ENCODE data around the gene VWF. TPM values are rescaled to one million over a fixed set of nuclear protein-coding genes. Genes with fewer than 3 reads are reported as not detected.

Gene VWF
- total and polyA plus RNA-seq, 2 of the 13 experiments (the other 11 are each of a cell fraction or from before 2014, with no cell fraction given) = 0.20 to 0.25 TPM

DNA sequence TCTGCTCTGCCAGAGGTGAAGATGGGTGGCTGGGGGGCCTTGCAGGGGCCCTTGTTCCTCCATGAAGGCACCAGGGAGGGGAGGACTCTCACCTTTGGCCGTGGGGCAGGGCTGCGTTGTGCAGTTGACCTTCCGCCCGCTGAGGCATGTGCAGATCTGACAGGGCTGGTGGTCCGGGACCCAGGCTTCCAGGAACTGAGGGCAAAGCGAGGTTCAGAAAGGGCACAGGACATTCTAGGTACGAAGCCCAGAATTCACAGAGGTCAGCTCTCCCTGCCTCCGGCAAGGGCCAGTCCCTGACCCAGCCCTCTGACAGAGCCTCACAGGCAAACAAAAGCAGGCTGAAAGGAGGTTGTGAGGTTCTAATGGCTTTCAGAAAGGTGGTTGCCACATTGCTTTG is 139.0 kb downstream of the VWF start:
- Histone ChIP-seq H3K4me1 (ENCODE audit: insufficient read depth, low read length) (peaks cover 13% of the 10 kb centered on the region), H3K36me3 (replicated peaks in 1 of 2; ENCODE audit: control insufficient read depth in 1 of 2, insufficient read depth in 2 of 2, low read length in 2 of 2) (no peaks in the 10 kb centered on the region), H3K79me2 (ENCODE audit: insufficient read depth, low read length) (no peaks in the 10 kb centered on the region), H2AFZ (ENCODE audit: low read length) (no peak overlapping the region), H3K9ac (ENCODE audit: insufficient read depth, low read depth, low read length) (no peak overlapping the region), H3K27ac (ENCODE audit: extremely low read length, insufficient read depth, low read length) (no peak overlapping the region), H3K4me3 (replicated peaks in 1 of 3; ENCODE audit: insufficient read depth in 1 of 3, low read depth in 2 of 3, low read length in 3 of 3) (no peak overlapping the region), H3K4me2 (ENCODE audit: low read depth, low read length) (peak overlapping the region; percentile 31; the same call in 1 of the 2 replicates), H4K20me1 (ENCODE audit: insufficient read depth, low read length) (no peaks in the 10 kb centered on the region), H3K9me3 (ENCODE audit: low read length) (no peaks in the 10 kb centered on the region), H3K27me3 (ENCODE audit: control insufficient read depth in 1 of 2, insufficient read depth in 2 of 2, low read length in 2 of 2) (no peaks in the 10 kb centered on the region)
- BruUV-seq (replicated peaks) = no TSS peak
- WGBS (ENCODE audit: low lambda C conversion rate) = 2% methylated on average over 6 of the region's 8 CpGs
- in situ Hi-C loops (cut with HindIII; ENCODE audit: extremely low pct_ligation_motif_present, low pct_unique_long_range_greater_than_20kb) (loop anchor here (5.0 to 10.0 kb wide), 2 partner anchors 52 to 299 kb away; no protein-coding TSS in a partner anchor), intact Hi-C loops (cut with micrococcal nuclease; ENCODE audit: unreplicated experiment) (loop anchor here (10.0 kb wide), 1 partner anchor 299 kb away; no protein-coding TSS in a partner anchor)
- no peak for FAIRE-seq
- CTCF ChIA-PET (ENCODE audit: low intra/inter-chr PET ratio, low total read pairs) = interaction anchor here (5.6 kb wide), 1 partner anchor 53 kb away, joined by 141 read pairs; no protein-coding TSS in a partner anchor
- no peak for DNase-seq (ENCODE audit: low spot score)
- POLR2A ChIA-PET = no interaction called here
- peak; percentile 58 for ATAC-seq
- TF ChIP-seq ZBTB7A (CRISPR knock-in tag; IDR thresholded peaks at IDR 0.05) (0 out of 2 replicates have a peak, but pooled peaks have one; percentile 27), RARA (CRISPR knock-in tag; IDR thresholded peaks at IDR 0.05) (peak; percentile 54; the same call in 1 of the 2 replicates), PHF21A (CRISPR knock-in tag; IDR thresholded peaks at IDR 0.05) (peak; percentile 51; the same call in 1 of the 2 replicates), ZNF563 (CRISPR knock-in tag; IDR thresholded peaks at IDR 0.05) (0 out of 2 replicates have a peak, but pooled peaks have one; percentile 26), RXRA (CRISPR knock-in tag; IDR thresholded peaks at IDR 0.05) (peak; percentile 36; the same call in 1 of the 2 replicates), ESRRA (CRISPR knock-in tag; IDR thresholded peaks at IDR 0.05; ENCODE audit: low read depth) (peak; percentile 45; the same call in 1 of the 2 replicates), ZNF274 (CRISPR knock-in tag; IDR thresholded peaks at IDR 0.05) (no peak), SOX6 (IDR thresholded peaks at IDR 0.05) (no peak), SOX6 (CRISPR knock-in tag; IDR thresholded peaks at IDR 0.05) (peak; percentile 17; the same call in 1 of the 2 replicates), NR2F2 (IDR thresholded peaks at IDR 0.05; ENCODE audit: borderline replicate concordance, low read depth) (peak; percentile 30; the same call in 1 of the 2 replicates), TEAD3 (CRISPR knock-in tag; optimal IDR thresholded peaks at IDR 0.05; ENCODE audit: borderline replicate concordance) (peak; percentile 8), ZNF263 (CRISPR knock-in tag; IDR thresholded peaks at IDR 0.05) (peak; percentile 53; the same call in 1 of the 2 replicates), CEBPB (IDR thresholded peaks at IDR 0.05; ENCODE audit: borderline replicate concordance, low read depth, low read length) (no peak), HNF4A (CRISPR knock-in tag; IDR thresholded peaks at IDR 0.05) (peak; percentile 50; the same call in 1 of the 2 replicates), ZNF761 (CRISPR knock-in tag; conservative IDR thresholded peaks at IDR 0.05) (no peak), NR2F6 (IDR thresholded peaks at IDR 0.05) (peak; percentile 58), NR2F6 (CRISPR knock-in tag; IDR thresholded peaks at IDR 0.05) (no peak), SALL1 (CRISPR knock-in tag; IDR thresholded peaks at IDR 0.05) (0 out of 2 replicates have a peak, but pooled peaks have one; percentile 23), NFE2L2 (IDR thresholded peaks at IDR 0.05; ENCODE audit: low read length) (no peak), BCL6 (CRISPR knock-in tag; IDR thresholded peaks at IDR 0.05) (peak; percentile 77)
- TF ChIP-seq, protein P1, sequence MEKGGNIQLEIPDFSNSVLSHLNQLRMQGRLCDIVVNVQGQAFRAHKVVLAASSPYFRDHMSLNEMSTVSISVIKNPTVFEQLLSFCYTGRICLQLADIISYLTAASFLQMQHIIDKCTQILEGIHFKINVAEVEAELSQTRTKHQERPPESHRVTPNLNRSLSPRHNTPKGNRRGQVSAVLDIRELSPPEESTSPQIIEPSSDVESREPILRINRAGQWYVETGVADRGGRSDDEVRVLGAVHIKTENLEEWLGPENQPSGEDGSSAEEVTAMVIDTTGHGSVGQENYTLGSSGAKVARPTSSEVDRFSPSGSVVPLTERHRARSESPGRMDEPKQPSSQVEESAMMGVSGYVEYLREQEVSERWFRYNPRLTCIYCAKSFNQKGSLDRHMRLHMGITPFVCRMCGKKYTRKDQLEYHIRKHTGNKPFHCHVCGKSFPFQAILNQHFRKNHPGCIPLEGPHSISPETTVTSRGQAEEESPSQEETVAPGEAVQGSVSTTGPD (CRISPR knock-in tag; IDR thresholded peaks at IDR 0.05) = no peak
- TF ChIP-seq, protein P2, sequence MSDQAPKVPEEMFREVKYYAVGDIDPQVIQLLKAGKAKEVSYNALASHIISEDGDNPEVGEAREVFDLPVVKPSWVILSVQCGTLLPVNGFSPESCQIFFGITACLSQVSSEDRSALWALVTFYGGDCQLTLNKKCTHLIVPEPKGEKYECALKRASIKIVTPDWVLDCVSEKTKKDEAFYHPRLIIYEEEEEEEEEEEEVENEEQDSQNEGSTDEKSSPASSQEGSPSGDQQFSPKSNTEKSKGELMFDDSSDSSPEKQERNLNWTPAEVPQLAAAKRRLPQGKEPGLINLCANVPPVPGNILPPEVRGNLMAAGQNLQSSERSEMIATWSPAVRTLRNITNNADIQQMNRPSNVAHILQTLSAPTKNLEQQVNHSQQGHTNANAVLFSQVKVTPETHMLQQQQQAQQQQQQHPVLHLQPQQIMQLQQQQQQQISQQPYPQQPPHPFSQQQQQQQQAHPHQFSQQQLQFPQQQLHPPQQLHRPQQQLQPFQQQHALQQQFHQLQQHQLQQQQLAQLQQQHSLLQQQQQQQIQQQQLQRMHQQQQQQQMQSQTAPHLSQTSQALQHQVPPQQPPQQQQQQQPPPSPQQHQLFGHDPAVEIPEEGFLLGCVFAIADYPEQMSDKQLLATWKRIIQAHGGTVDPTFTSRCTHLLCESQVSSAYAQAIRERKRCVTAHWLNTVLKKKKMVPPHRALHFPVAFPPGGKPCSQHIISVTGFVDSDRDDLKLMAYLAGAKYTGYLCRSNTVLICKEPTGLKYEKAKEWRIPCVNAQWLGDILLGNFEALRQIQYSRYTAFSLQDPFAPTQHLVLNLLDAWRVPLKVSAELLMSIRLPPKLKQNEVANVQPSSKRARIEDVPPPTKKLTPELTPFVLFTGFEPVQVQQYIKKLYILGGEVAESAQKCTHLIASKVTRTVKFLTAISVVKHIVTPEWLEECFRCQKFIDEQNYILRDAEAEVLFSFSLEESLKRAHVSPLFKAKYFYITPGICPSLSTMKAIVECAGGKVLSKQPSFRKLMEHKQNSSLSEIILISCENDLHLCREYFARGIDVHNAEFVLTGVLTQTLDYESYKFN (CRISPR knock-in tag; conservative IDR thresholded peaks at IDR 0.05) = peak; percentile 33; the same call in 1 of the 2 replicates

Data from HepG2 (cell line).